HEK293T (cell line): Measurements from ENCODE around the gene ZER1.

Experiments used
- BHLHE40 ChIP-seq: fragments of 450-650 bp; IDR thresholded peaks from 2 replicates; pipeline ENCODE4 v1.6.1; 2016; ENCODE audit warnings: mild to moderate bottlenecking, moderate library complexity, borderline replicate concordance
- ELF4 ChIP-seq: fragments of 450-650 bp; IDR thresholded peaks from 2 replicates; pipeline ENCODE4 v1.6.1; 2017; ENCODE audit warnings: antibody characterized with exemption
- FOXK2 ChIP-seq: fragments of 450-650 bp; IDR thresholded peaks from 2 replicates; pipeline ENCODE4 v1.6.1; 2016; ENCODE audit warnings: mild to moderate bottlenecking
- FOXM1 ChIP-seq: fragments of 450-650 bp; IDR thresholded peaks from 2 replicates; pipeline ENCODE4 v1.6.1; 2017; ENCODE audit warnings: mild to moderate bottlenecking, borderline replicate concordance
- HDGF ChIP-seq: fragments of 450-650 bp; IDR thresholded peaks from 2 replicates; pipeline ENCODE4 v1.6.1; 2017; ENCODE audit warnings: antibody characterized with exemption, borderline replicate concordance
- LEF1 ChIP-seq: fragments of 450-650 bp; IDR thresholded peaks from 2 replicates; pipeline ENCODE4 v1.6.1; 2017; ENCODE audit warnings: mild to moderate bottlenecking, borderline replicate concordance
- SP1 ChIP-seq: fragments of 450-650 bp; IDR thresholded peaks from 2 replicates; pipeline ENCODE4 v1.6.1; 2017
- SUZ12 ChIP-seq: fragments of 450-650 bp; IDR thresholded peaks from 2 replicates; pipeline ENCODE4 v1.6.1; 2016; ENCODE audit warnings: mild to moderate bottlenecking
- TARDBP ChIP-seq: fragments of 450-650 bp; IDR thresholded peaks from 2 replicates; pipeline ENCODE4 v1.6.1; 2016

DNA sequence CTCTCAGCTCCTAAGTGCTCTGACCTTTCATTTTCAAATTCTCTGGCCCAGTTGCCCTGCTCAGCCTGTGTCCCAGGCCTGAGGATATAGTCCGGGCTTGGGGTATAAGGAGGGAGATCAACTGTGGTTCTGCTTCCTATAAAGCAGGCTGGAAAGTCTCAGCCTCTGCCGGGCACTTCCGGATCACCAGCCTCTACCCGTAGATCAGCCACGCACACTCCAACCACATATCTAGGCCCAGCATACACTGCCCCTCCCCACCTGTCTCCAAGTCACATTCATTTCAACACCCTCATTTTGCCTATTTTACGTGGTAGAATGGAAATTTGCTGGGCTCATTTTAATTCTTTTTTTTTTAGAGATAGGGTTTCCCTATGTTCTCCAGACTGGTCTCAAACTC is 3.1 kb downstream of the ZER1 start:
- TF ChIP-seq BHLHE40 (no peak), SUZ12 (no peak), FOXK2 (no peak), ELF4 (no peak), TARDBP (no peak), SP1 (no peak), FOXM1 (no peak), HDGF (no peak), LEF1 (no peak)
